Neuronal stem cell (in vitro differentiated cells): ENCODE measurements around the gene WNT4.
"Not testable (repeated sequence)": the region's sequence is repeated elsewhere in the genome, so short reads cannot be mapped to it uniquely, and the experiment has no call there.

ENCODE experiments used
- DNase-seq: peaks from one replicate; pipeline ENCODE4 v3.0.0-alpha.2; 2013; ENCODE audit warnings: low spot score
- H2AFZ ChIP-seq: one replicate; pipeline ENCODE4 v1.6.1; 2013; ENCODE audit warnings: mild to moderate bottlenecking, low read length, inconsistent platforms
- H2AK5ac ChIP-seq: 2 replicates; pipeline ENCODE4 v1.6.1; 2013; ENCODE audit warnings: low read depth, mild to moderate bottlenecking, inconsistent platforms, low read length, moderate library complexity, mixed read lengths
- H2BK120ac ChIP-seq: 2 replicates; pipeline ENCODE4 v1.6.1; 2013; ENCODE audit warnings: low read depth, mild to moderate bottlenecking, inconsistent platforms, low read length, moderate library complexity, mixed read lengths
- H2BK12ac ChIP-seq: one replicate; pipeline ENCODE4 v1.6.1; 2013; ENCODE audit warnings: low read length, inconsistent platforms
- H2BK15ac ChIP-seq: 2 replicates; pipeline ENCODE4 v1.6.1; 2013; ENCODE audit warnings: mild to moderate bottlenecking, low read length, inconsistent platforms, mixed read lengths
- H2BK5ac ChIP-seq: one replicate; pipeline ENCODE4 v1.6.1; 2013; ENCODE audit warnings: inconsistent platforms, mild to moderate bottlenecking, low read length, moderate library complexity
- H3K14ac ChIP-seq: one replicate; pipeline ENCODE4 v1.6.1; 2013; ENCODE audit warnings: low read length, inconsistent platforms
- H3K18ac ChIP-seq: 2 replicates; pipeline ENCODE4 v1.6.1; 2013; ENCODE audit warnings: low read length, inconsistent platforms
- H3K23ac ChIP-seq: 2 replicates; pipeline ENCODE4 v1.6.1; 2013; ENCODE audit warnings: low read depth, mild to moderate bottlenecking, mixed read lengths, low read length, inconsistent platforms; ENCODE audit not compliant: poor library complexity
- H3K27ac ChIP-seq: replicated peaks from 3 replicates; pipeline ENCODE4 v1.5.1; 2013; ENCODE audit warnings: low read length, inconsistent platforms
- H3K27me3 ChIP-seq, 3 experiments: 2 replicates each; pipeline ENCODE4 v1.6.1; 2013; ENCODE audit warnings: low read length in 3 of 3, mild to moderate bottlenecking in 2 of 3, inconsistent platforms in 1 of 3, low read depth in 1 of 3, mixed read lengths in 1 of 3, moderate library complexity in 1 of 3; ENCODE audit not compliant: control insufficient read depth in 3 of 3, insufficient read depth in 3 of 3
- H3K36me3 ChIP-seq, 2 donors: replicated peaks in 1 of 2; 2 replicates each; pipeline ENCODE4 v1.6.1; 2013; ENCODE audit warnings: low read length in 2 of 2; ENCODE audit not compliant: control insufficient read depth in 2 of 2, insufficient read depth in 2 of 2
- H3K4ac ChIP-seq: 2 replicates; pipeline ENCODE4 v1.6.1; 2013; ENCODE audit warnings: inconsistent platforms, mild to moderate bottlenecking, low read length, moderate library complexity
- H3K4me1 ChIP-seq, 2 donors: 1 replicate in 1 of 2; 2 replicates in 1 of 2; pipeline ENCODE4 v1.6.1; 2013; ENCODE audit warnings: low read length in 2 of 2, low read depth in 1 of 2; ENCODE audit not compliant: control insufficient read depth in 2 of 2, insufficient read depth in 1 of 2
- H3K4me2 ChIP-seq: one replicate; pipeline ENCODE4 v1.6.1; 2013; ENCODE audit warnings: mild to moderate bottlenecking, low read length, inconsistent platforms; ENCODE audit not compliant: insufficient read depth, poor library complexity, severe bottlenecking
- H3K4me3 ChIP-seq, 2 donors: 2 replicates each; pipeline ENCODE4 v1.5.1; 2013; ENCODE audit warnings: low read length in 2 of 2, mild to moderate bottlenecking in 2 of 2, inconsistent platforms in 1 of 2, moderate library complexity in 1 of 2
- H3K79me1 ChIP-seq: one replicate; pipeline ENCODE4 v1.6.1; 2013; ENCODE audit warnings: low read depth, mild to moderate bottlenecking, inconsistent platforms, low read length, moderate library complexity
- H3K9ac ChIP-seq: one replicate; pipeline ENCODE4 v1.6.1; 2013; ENCODE audit warnings: mild to moderate bottlenecking, low read depth, low read length, inconsistent platforms; ENCODE audit not compliant: poor library complexity
- H3K9me3 ChIP-seq, 2 donors: replicated peaks in 1 of 2; 2 replicates each; pipeline versions ENCODE3 to v1.6.1; 2013; ENCODE audit warnings: low read length in 2 of 2, mild to moderate bottlenecking in 2 of 2, inconsistent platforms in 1 of 2, low read depth in 1 of 2, mixed read lengths in 1 of 2, moderate library complexity in 1 of 2; ENCODE audit not compliant: control insufficient read depth in 2 of 2, insufficient read depth in 1 of 2
- H4K8ac ChIP-seq: one replicate; pipeline ENCODE4 v1.6.1; 2013; ENCODE audit warnings: low read depth, mild to moderate bottlenecking, inconsistent platforms, low read length, moderate library complexity
- H4K91ac ChIP-seq: one replicate; pipeline ENCODE4 v1.6.1; 2013; ENCODE audit warnings: low read length, low read depth, mild to moderate bottlenecking, inconsistent platforms; ENCODE audit not compliant: poor library complexity
- WGBS, 2 donors: extraction: QIAGEN DNeasy Blood & Tissue Kit; methylation state at CpG; one replicate each; pipeline ENCODE4 v1.1.7; 2013; ENCODE audit warnings: missing lambda C conversion rate in 2 of 2, mixed read lengths in 1 of 2; ENCODE audit not compliant: insufficient read length in 2 of 2, insufficient replicate concordance in 1 of 2; ENCODE audit errors: extremely low coverage in 2 of 2; 5-methylcytosine and 5-hydroxymethylcytosine counted together

WNT4 gene

DNA sequence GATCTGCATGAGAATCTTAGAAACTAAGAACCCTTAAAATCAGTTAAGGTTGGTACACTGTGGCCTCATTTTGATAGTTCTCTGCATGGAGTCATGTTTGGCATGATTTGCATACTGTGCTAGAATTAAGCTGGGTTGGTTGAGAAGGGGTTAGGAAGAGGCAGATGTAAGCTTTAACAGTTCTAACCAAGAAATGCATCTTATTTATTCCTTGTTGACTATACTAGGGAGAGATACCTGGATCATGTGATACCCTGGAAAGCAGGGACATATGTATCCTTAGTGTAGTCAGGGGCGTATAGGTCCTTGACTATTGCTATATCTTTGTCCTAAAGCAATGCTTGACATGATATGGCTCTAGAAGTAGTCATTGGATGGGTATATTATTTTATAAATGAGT lies 49.4 kb downstream of the WNT4 start:
- no peak overlapping the region for H2AK5ac ChIP-seq
- H3K9ac ChIP-seq: no peak overlapping the region
- H4K8ac ChIP-seq: no peak overlapping the region
- no peak overlapping the region for H2BK120ac ChIP-seq
- no peak overlapping the region for H4K91ac ChIP-seq
- H3K4me2 ChIP-seq: no peak overlapping the region
- no peak for DNase-seq
- H3K18ac ChIP-seq: no peak overlapping the region
- H3K27me3 ChIP-seq: no peaks in the 10 kb centered on the region
- no peak overlapping the region for H3K4me3 ChIP-seq
- H2BK12ac ChIP-seq: no peak overlapping the region
- H3K36me3 ChIP-seq: peaks cover 8 to 89% of the 10 kb centered on the region in 2 donors
- no CpG with 5 or more reads among the region's 1 CpG for WGBS, 2 donors
- no peak overlapping the region for H3K23ac ChIP-seq
- no peak overlapping the region for H2BK5ac ChIP-seq
- no peaks in the 10 kb centered on the region for H3K9me3 ChIP-seq
- no peak overlapping the region for H3K14ac ChIP-seq
- H3K27ac ChIP-seq: no peak overlapping the region
- H2BK15ac ChIP-seq: no peak overlapping the region
- H3K4ac ChIP-seq: no peak overlapping the region
- H3K79me1 ChIP-seq: peaks cover 2% of the 10 kb centered on the region
- no peak overlapping the region for H2AFZ ChIP-seq
- peaks cover 4 to 6% of the 10 kb centered on the region in 2 donors for H3K4me1 ChIP-seq

DNA sequence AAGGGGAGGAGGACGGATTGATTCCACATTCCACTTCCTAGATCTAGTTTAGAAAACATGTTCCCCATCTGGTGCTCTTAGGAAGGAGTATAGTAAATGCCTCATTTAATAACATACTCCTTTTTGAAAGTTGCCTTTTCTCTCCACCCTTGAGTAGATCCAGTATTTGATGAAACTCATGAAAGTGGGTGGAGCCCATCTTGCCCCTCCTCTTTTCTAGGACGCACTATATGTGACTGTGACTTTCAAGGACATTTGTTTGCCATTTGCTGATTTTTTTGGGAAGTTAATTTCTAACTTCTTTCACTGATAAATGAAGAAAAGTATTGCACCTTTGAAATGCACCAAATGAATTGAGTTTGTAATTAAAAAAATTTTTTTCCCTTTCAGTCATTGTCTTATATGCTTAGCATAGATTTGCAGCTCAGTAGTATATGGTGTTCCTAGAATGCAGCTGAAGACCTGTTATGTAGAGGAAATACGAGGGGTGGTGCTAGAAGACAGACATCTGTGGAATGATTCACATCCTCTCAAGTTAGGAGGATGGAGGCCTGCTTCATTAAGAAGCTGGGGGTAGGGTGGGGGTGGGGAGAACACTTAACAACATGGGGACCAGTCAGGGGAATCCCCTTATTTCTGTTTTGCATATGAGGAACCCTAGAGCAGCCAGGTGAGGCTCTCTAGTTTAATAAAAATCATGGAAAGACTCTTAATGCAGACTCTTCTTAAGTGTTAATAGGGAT lies 50.7 kb downstream of the WNT4 start:
- WGBS, 2 donors: no CpG with 5 or more reads among the region's 3 CpGs
- not testable (repeated sequence) for H3K27me3 ChIP-seq, H3K23ac ChIP-seq, H3K4me2 ChIP-seq, H3K79me1 ChIP-seq, H2BK12ac ChIP-seq, H3K27ac ChIP-seq, H2AK5ac ChIP-seq, H3K4ac ChIP-seq, H3K9ac ChIP-seq, H2BK120ac ChIP-seq, H2AFZ ChIP-seq, H4K8ac ChIP-seq, H3K9me3 ChIP-seq, H2BK15ac ChIP-seq, DNase-seq, H3K4me3 ChIP-seq, H2BK5ac ChIP-seq, H4K91ac ChIP-seq, H3K14ac ChIP-seq, H3K18ac ChIP-seq, H3K4me1 ChIP-seq
- peaks cover 12 to 89% of the 10 kb centered on the region in 2 donors for H3K36me3 ChIP-seq

DNA sequence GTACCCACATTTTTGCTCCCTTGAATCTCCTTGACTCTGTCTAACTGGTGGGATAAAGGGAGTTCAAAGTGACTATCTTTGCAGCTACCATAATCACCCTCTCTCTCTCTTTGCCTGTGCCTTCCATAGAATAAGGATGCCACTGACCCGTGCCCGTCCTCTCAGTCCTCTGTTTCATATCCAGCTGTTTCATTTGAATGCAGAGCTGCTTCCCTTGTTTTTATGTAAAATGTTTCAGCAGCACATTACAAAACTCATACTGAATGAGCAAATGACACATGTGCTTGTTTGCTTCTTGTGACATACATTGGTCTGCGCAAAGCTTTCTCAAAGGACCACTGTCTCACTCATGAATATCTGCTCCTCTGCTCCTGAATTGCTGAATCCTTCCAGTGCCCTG lies 52.0 kb downstream of the WNT4 start:
- H3K18ac ChIP-seq: no peak overlapping the region
- no CpG with 5 or more reads among the region's 3 CpGs for WGBS, 2 donors

DNA sequence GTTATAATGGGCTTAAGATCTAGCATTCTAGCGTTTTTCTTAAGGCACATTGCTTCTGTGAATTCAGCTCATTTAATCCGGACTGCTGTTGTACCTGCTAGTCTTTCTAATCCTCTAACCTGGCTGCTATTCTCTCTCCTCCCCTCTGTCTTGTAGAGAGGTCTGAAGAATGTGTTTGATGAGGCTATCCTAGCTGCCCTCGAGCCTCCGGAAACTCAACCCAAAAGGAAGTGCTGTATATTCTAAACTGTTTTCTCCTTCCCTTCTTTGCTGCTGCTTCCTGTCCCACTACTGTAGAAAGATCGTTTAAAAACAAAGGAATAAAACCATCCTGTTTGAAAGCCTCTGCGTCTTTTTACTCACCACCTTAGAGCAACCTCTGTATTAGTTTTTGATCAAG lies 53.1 kb downstream of the WNT4 start:
- H3K27ac ChIP-seq: no peak overlapping the region
- H2BK5ac ChIP-seq: no peak overlapping the region

More for the DNA sequence above, 52.0 kb downstream of the WNT4 start:
- H3K4me3 ChIP-seq: no peak overlapping the region
- H4K8ac ChIP-seq: no peak overlapping the region
- H3K23ac ChIP-seq: no peak overlapping the region
- H3K9ac ChIP-seq: no peak overlapping the region
- H3K9me3 ChIP-seq: no peaks in the 10 kb centered on the region
- H3K4me1 ChIP-seq: peaks cover 4 to 6% of the 10 kb centered on the region in 2 donors
- H3K4me2 ChIP-seq: no peak overlapping the region
- H2AFZ ChIP-seq: no peak overlapping the region
- no peak overlapping the region for H2BK120ac ChIP-seq
- H2BK5ac ChIP-seq: no peak overlapping the region
- H3K79me1 ChIP-seq: no peaks in the 10 kb centered on the region
- H2BK15ac ChIP-seq: no peak overlapping the region
- H3K36me3 ChIP-seq: peaks cover 6 to 89% of the 10 kb centered on the region in 2 donors
- no peak for DNase-seq
- no peak overlapping the region for H2BK12ac ChIP-seq
- no peak overlapping the region for H2AK5ac ChIP-seq
- no peak overlapping the region for H3K14ac ChIP-seq
- H4K91ac ChIP-seq: no peak overlapping the region
- H3K27me3 ChIP-seq: no peaks in the 10 kb centered on the region
- no peak overlapping the region for H3K4ac ChIP-seq
- H3K27ac ChIP-seq: no peak overlapping the region

More for the DNA sequence above, 53.1 kb downstream of the WNT4 start:
- Histone ChIP-seq H2BK12ac (no peak overlapping the region), H3K79me1 (no peaks in the 10 kb centered on the region), H3K36me3 (peaks cover 4 to 91% of the 10 kb centered on the region in 2 donors), H3K18ac (no peak overlapping the region), H3K9ac (no peak overlapping the region), H2AFZ (no peak overlapping the region), H2BK15ac (no peak overlapping the region), H3K27me3 (no peaks in the 10 kb centered on the region), H2AK5ac (no peak overlapping the region), H2BK120ac (no peak overlapping the region), H4K8ac (no peak overlapping the region), H3K4me2 (no peak overlapping the region), H3K4me3 (no peak overlapping the region), H3K14ac (no peak overlapping the region), H3K23ac (no peak overlapping the region), H3K4me1 (peaks cover 4 to 6% of the 10 kb centered on the region in 2 donors), H4K91ac (no peak overlapping the region), H3K9me3 (peaks cover 0 to 1% of the 10 kb centered on the region in 2 donors), H3K4ac (no peak overlapping the region)
- no peak for DNase-seq
- WGBS, 2 donors: no CpG with 5 or more reads among the region's 6 CpGs
